Cardiac muscle cell (in vitro differentiated cells and primary cell): ENCODE data around the gene CDSN. TPM values are rescaled to one million over a fixed set of nuclear protein-coding genes. Genes with fewer than 3 reads are reported as not detected.

Source experiments
- DNase-seq, 2 donors: peaks; one replicate each; pipeline versions ENCODE4 v3.0.0 to v3.0.0-alpha.2; 2010 to 2017; ENCODE audit warnings: low read depth in 1 of 2, low spot score in 1 of 2
- H3K27ac ChIP-seq: fragments of 200-600 bp; sonication (generic); 2 replicates; pipeline ENCODE4 v1.5.1; 2016
- H3K27me3 ChIP-seq: fragments of 200-600 bp; sonication (generic); 2 replicates; pipeline ENCODE4 v1.6.0; 2016; ENCODE audit warnings: control low read depth
- H3K36me3 ChIP-seq: fragments of 200-600 bp; sonication (generic); 2 replicates; pipeline ENCODE4 v1.5.1; 2016; ENCODE audit warnings: control low read depth
- H3K4me1 ChIP-seq: fragments of 200-600 bp; sonication (generic); 2 replicates; pipeline ENCODE4 v1.8.1; 2017; ENCODE audit warnings: low read depth, mild to moderate bottlenecking, mixed run types
- H3K4me3 ChIP-seq: fragments of 200-600 bp; sonication (generic); 2 replicates; pipeline ENCODE4 v1.5.1; 2016; ENCODE audit warnings: mild to moderate bottlenecking
- H3K9me3 ChIP-seq: fragments of 200-600 bp; sonication (generic); 2 replicates; pipeline ENCODE4 v1.5.1; 2017; ENCODE audit warnings: low read depth, mild to moderate bottlenecking, control low read depth
- CTCF ChIP-seq: IDR thresholded peaks from 2 replicates; pipeline ENCODE4 v1.5.1; 2012; ENCODE audit warnings: low read depth, mild to moderate bottlenecking, low read length
- polyA plus RNA-seq: library from polyadenylated mRNA; unstranded; fragments of >200 nt; fragmentation: Nextera tagmentation; extraction: Ambion mirVana; gene quantifications from 2 replicates; pipeline ENCODE4 v1.2.1, GENCODE V29; 2016
- total RNA-seq: library from RNA; depleted of rRNA; stranded (reverse); fragments of >200 nt; gene quantifications from 2 replicates; pipeline ENCODE4 v1.2.3, GENCODE V29; 2016

Gene CDSN
- total and polyA plus RNA-seq, 2 experiments from 2014 or later, result not detected

GRCh38 chr6:31163922-31164321 is 43.7 kb upstream of the CDSN start:
- H3K27me3 ChIP-seq, result peaks cover under 1% of the 10 kb centered on the region
- DNase-seq, result peak in 1 of 2 donors; percentile 18
- H3K9me3 ChIP-seq, result no peaks in the 10 kb centered on the region
- H3K4me1 ChIP-seq, result no peaks in the 10 kb centered on the region
- no peak for TF ChIP-seq CTCF
- H3K27ac ChIP-seq, result no peak overlapping the region
- H3K4me3 ChIP-seq, result no peak overlapping the region
- H3K36me3 ChIP-seq, result no peaks in the 10 kb centered on the region

DNA sequence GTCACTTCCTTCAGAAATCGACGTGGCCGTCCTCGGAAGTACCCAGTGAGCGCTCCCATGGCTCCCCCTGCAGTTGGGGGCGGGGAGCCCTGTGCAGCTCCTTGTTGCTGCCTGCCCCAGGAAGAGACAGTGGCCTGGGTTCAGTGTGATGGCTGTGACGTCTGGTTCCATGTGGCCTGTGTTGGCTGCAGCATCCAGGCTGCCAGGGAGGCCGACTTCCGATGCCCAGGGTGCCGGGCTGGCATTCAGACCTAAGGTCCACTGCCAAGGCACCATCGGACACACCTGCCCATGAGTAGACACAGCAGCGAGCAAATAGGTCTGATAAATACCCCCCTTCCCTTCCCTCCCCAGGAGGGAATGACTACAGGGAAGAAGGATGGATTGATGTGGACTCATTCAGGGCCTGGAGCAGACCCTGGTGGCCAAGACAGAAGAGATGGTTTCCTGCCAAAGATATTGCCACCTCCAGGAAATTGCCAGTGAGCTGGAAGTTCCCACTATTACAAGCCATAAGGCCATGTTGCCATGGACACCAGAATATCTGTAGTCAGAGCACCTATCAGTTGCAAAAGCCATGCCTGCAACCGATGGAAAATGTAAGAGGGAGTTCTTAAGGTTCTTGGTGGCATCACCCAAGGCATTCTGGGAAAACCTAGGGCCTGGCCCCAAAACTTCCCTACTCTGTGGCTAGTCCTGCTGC is 42.4 kb upstream of the CDSN start:
- TF ChIP-seq CTCF, result no peak
- Histone ChIP-seq H3K27me3 (no peaks in the 10 kb centered on the region), H3K4me1 (no peaks in the 10 kb centered on the region), H3K9me3 (no peaks in the 10 kb centered on the region), H3K27ac (no peak overlapping the region), H3K36me3 (no peaks in the 10 kb centered on the region), H3K4me3 (no peak overlapping the region)
- DNase-seq, result no peak

DNA sequence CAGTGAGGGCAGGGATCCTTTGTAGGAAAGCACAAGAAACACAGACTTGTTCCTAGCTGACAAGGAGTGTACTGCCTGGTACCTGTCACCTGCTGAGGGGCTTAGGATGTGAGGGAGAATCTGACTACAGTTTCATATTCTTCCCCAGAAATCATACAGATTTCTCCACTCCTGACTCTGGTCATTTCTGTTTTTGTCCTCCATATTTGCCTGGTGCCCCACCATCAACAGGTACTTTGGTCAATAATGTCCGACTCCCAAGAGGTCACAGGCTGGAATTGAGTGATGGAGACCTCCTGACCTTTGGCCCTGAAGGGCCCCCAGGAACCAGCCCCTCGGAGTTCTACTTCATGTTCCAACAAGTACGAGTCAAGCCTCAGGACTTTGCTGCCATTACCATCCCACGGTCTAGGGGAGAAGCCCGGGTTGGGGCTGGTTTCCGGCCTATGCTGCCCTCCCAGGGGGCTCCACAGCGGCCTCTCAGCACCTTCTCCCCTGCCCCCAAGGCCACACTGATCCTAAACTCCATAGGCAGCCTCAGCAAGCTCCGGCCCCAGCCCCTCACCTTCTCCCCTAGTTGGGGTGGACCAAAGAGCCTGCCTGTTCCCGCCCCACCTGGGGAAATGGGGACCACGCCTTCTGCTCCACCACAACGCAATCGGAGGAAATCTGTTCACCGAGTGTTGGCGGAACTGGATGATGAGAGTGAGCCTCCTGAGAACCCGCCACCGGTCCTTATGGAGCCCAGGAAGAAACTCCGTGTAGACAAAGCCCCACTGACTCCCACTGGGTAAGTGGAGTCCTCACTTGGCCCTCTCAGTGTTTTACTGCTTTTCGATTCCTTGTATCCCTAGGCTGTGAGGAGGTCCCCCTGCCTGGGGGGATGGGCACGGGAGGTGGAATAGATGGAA is 41.2 kb upstream of the CDSN start:
- Histone ChIP-seq H3K4me1 (no peaks in the 10 kb centered on the region), H3K4me3 (no peak overlapping the region), H3K27ac (no peak overlapping the region), H3K36me3 (no peaks in the 10 kb centered on the region), H3K9me3 (no peaks in the 10 kb centered on the region), H3K27me3 (no peaks in the 10 kb centered on the region)
- no peak for DNase-seq
- TF ChIP-seq CTCF, result no peak

DNA sequence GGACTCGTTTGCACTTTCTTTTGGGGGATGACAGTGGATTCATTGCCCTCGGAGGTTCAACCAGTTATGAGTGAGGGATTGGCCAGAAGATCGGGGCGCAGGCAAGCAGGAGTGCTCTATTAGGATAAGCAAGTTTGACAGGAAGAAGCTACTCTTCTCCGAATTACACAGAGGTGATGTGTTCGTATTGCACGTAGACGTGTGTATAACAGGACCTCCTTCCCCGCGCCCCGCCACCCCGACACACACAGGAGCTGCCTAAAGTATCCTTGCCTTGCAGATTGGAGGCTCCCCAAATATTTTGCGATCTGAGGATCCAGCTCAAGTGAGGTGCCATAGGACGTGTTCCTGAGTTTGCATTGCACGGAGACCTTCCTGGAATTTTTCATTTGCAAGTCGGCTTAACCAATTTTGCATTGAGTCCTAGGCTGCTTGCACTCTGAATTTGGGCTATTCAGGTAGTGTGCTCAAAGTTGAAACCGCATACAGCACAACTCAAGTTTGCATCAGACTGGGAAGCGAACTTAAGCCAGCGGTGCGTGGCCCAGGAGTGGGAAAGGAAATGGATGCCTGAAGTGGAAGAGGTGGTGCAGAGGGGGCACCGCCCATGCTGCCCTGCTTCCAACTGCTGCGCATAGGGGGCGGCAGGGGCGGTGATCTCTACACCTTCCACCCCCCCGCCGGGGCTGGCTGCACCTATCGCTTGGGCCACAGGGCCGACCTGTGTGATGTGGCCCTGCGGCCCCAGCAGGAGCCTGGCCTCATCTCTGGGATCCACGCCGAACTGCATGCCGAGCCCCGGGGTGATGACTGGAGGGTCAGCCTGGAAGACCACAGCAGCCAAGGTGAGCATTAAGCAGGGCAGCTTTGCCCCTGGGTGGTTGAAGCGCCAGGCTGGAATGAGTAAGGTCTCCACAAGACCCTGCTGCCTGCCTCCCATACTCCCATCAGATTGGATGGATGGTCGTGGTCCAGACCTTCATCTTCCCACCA is 38.9 kb upstream of the CDSN start:
- TF ChIP-seq CTCF, result no peak
- Histone ChIP-seq H3K27me3 (no peaks in the 10 kb centered on the region), H3K36me3 (no peaks in the 10 kb centered on the region), H3K4me3 (peak overlapping the region; percentile 61), H3K9me3 (no peaks in the 10 kb centered on the region), H3K27ac (no peak overlapping the region), H3K4me1 (no peaks in the 10 kb centered on the region)
- DNase-seq, result peak in 1 of 2 donors; percentile 23

- Histone ChIP-seq H3K9me3 (no peaks in the 10 kb centered on the region), H3K4me1 (no peaks in the 10 kb centered on the region), H3K36me3 (no peaks in the 10 kb centered on the region), H3K27ac (peak within 1 kb of the TSS; percentile 57), H3K27me3 (no peaks in the 10 kb centered on the region), H3K4me3 (peak within 1 kb of the TSS; percentile 61)
- no peak for TF ChIP-seq CTCF
- peak; percentile 99 for DNase-seq
Measured at GRCh38 chr6:31158140-31158862, 38.1 kb upstream of the CDSN start, which contains the start of gene TCF19. Gene TCF19, plus strand, starts transcription at chr6:31158589. Its CDS starts 881 bp downstream, at chr6:31159470.
